HL-60 (cell line): ENCODE results near the gene AKAP13.

ENCODE experiments used
- DNase-seq, 2 experiments: peaks; one replicate each; pipeline ENCODE4 v3.0.0-alpha.2; 2010 to 2020; ENCODE audit warnings: low read depth in 1 of 2, low spot score in 1 of 2
- H3K27ac ChIP-seq: fragments of 250-450 bp; sonication (Bioruptor Pico); replicated peaks from 2 replicates; pipeline ENCODE4 v1.5.1; 2020; ENCODE audit warnings: mild to moderate bottlenecking, moderate library complexity
- H3K27me3 ChIP-seq: fragments of 250-450 bp; sonication (Bioruptor Pico); 2 replicates; pipeline ENCODE4 v1.5.1; 2021; ENCODE audit warnings: mild to moderate bottlenecking, moderate library complexity; ENCODE audit not compliant: insufficient read depth, poor library complexity, severe bottlenecking
- H3K4me3 ChIP-seq: replicated peaks from 2 replicates; pipeline ENCODE4 v1.5.1; 2011; ENCODE audit warnings: mild to moderate bottlenecking, control low read depth, low read length; ENCODE audit not compliant: insufficient read depth
- GABPA ChIP-seq: IDR thresholded peaks from 2 replicates; pipeline ENCODE4 v1.6.1; 2012; ENCODE audit warnings: low read depth
- POLR2AphosphoS5 ChIP-seq: IDR thresholded peaks from 2 replicates; pipeline ENCODE4 v1.6.1; 2012; ENCODE audit warnings: low read depth
- SPI1 ChIP-seq: IDR thresholded peaks from 2 replicates; pipeline ENCODE4 v1.6.1; 2012; ENCODE audit warnings: low read depth, mild to moderate bottlenecking, borderline replicate concordance
- TF ChIP-seq, protein P1 (sequence below): IDR thresholded peaks from 2 replicates; pipeline ENCODE4 v1.6.1; 2012; ENCODE audit warnings: low read depth; ENCODE audit not compliant: insufficient replicate concordance
- TF ChIP-seq, protein P2 (sequence below): IDR thresholded peaks from one replicate; pipeline ENCODE4 v1.5.1; 2011; ENCODE audit warnings: low read length, control low read depth, inconsistent platforms; ENCODE audit not compliant: insufficient read depth

AKAP13 gene

DNA sequence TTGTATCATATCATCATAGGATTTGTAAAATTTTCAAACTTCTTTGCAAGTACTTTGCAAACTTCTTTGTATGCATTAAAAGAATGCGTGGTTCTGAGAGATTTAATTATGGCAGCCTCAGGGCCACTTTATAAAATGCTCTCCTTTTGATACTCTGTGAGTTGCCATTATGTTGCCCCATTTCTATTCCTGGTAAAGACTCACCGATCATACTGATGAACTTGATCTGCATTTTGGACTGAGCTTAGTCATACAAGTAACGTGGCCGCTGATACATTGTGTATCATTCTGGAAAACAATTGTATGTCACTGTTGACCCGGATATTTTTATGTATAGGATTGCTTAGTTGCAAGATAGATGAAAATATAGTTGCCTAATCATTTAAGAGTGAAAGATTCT lies 38.8 kb downstream of the AKAP13 start:
- no peaks in the 10 kb centered on the region for H3K27me3 ChIP-seq
- TF ChIP-seq, protein P1, sequence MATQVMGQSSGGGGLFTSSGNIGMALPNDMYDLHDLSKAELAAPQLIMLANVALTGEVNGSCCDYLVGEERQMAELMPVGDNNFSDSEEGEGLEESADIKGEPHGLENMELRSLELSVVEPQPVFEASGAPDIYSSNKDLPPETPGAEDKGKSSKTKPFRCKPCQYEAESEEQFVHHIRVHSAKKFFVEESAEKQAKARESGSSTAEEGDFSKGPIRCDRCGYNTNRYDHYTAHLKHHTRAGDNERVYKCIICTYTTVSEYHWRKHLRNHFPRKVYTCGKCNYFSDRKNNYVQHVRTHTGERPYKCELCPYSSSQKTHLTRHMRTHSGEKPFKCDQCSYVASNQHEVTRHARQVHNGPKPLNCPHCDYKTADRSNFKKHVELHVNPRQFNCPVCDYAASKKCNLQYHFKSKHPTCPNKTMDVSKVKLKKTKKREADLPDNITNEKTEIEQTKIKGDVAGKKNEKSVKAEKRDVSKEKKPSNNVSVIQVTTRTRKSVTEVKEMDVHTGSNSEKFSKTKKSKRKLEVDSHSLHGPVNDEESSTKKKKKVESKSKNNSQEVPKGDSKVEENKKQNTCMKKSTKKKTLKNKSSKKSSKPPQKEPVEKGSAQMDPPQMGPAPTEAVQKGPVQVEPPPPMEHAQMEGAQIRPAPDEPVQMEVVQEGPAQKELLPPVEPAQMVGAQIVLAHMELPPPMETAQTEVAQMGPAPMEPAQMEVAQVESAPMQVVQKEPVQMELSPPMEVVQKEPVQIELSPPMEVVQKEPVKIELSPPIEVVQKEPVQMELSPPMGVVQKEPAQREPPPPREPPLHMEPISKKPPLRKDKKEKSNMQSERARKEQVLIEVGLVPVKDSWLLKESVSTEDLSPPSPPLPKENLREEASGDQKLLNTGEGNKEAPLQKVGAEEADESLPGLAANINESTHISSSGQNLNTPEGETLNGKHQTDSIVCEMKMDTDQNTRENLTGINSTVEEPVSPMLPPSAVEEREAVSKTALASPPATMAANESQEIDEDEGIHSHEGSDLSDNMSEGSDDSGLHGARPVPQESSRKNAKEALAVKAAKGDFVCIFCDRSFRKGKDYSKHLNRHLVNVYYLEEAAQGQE: no peak
- TF ChIP-seq GABPA (no peak), SPI1 (no peak), POLR2AphosphoS5 (no peak)
- TF ChIP-seq, protein P2, sequence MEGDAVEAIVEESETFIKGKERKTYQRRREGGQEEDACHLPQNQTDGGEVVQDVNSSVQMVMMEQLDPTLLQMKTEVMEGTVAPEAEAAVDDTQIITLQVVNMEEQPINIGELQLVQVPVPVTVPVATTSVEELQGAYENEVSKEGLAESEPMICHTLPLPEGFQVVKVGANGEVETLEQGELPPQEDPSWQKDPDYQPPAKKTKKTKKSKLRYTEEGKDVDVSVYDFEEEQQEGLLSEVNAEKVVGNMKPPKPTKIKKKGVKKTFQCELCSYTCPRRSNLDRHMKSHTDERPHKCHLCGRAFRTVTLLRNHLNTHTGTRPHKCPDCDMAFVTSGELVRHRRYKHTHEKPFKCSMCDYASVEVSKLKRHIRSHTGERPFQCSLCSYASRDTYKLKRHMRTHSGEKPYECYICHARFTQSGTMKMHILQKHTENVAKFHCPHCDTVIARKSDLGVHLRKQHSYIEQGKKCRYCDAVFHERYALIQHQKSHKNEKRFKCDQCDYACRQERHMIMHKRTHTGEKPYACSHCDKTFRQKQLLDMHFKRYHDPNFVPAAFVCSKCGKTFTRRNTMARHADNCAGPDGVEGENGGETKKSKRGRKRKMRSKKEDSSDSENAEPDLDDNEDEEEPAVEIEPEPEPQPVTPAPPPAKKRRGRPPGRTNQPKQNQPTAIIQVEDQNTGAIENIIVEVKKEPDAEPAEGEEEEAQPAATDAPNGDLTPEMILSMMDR: no peak
- no peak overlapping the region for H3K4me3 ChIP-seq
- H3K27ac ChIP-seq: no peak overlapping the region
- DNase-seq: no peak

DNA sequence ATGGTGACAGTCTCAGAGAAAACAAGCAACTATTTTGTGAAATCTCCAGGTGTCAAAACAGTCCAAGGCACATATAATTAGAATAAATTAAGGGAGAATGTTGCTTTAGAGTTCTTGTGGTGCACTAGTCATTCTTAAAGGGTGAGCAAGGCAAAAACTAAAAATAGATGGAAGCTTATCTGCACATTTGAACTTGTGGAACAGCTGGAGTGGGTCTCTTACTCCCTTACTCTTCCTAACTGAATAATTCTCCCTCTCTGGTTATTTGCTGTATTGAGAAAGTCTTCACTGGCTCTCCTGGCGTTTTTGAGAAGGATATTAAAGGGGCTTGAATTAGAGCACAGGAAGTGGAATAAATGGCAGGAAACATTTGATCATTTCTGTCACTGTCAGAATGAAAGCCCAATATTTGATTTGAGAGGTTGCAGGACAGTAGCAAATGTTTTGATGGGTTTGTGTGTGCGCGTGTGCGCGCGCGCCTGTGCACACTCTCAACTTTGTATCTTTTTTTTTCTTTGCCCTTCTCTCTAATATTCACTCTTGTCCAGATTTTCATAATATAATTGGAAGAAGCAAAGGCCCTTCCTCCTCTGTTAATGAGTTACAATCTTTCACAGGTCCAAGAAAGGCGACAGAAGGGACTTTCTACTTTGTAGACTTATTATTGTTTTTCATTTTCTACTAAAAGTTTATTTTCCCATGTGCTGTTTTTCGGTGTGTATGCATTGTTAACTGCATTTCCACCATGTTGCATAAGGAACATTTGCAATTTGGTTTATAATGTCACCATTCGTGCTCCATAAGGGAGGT lies 40.9 kb downstream of the AKAP13 start:
- DNase-seq: no peak
- H3K27ac ChIP-seq: no peak overlapping the region
- no peak overlapping the region for H3K4me3 ChIP-seq
- H3K27me3 ChIP-seq: no peaks in the 10 kb centered on the region
- TF ChIP-seq GABPA: no peak
- TF ChIP-seq, protein P2: no peak
- no peak for TF ChIP-seq SPI1
- TF ChIP-seq, protein P1: no peak
- TF ChIP-seq POLR2AphosphoS5: no peak

DNA sequence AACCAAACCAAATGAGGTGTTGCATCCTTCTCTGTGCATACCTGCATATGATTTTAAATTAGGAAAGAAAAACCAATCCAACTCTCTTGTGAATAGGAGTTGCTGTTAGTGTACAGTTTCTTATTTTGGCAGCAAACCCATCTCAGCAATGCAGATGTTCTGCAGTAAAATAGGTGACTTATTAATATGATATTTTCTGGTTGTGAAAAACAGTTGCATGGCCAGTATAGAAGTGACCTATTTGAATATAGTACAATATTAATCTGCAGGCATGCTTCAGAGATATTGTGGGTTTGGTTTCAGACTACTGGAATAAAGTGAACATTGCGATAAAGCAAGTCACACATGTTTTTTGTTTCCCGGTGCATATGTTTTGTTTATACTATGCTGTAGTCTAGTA lies 42.2 kb downstream of the AKAP13 start:
- Histone ChIP-seq H3K27me3 (no peaks in the 10 kb centered on the region), H3K4me3 (no peak overlapping the region), H3K27ac (no peak overlapping the region)
- DNase-seq: no peak
- TF ChIP-seq SPI1 (no peak), POLR2AphosphoS5 (no peak), GABPA (no peak)
- TF ChIP-seq, protein P1: no peak
- TF ChIP-seq, protein P2: no peak
